ENCODE data around the gene CD300E.
"Not testable (repeated sequence)": the region's sequence is repeated elsewhere in the genome, so short reads cannot be mapped to it uniquely, and the experiment has no call there.

The CD300E gene

DNA sequence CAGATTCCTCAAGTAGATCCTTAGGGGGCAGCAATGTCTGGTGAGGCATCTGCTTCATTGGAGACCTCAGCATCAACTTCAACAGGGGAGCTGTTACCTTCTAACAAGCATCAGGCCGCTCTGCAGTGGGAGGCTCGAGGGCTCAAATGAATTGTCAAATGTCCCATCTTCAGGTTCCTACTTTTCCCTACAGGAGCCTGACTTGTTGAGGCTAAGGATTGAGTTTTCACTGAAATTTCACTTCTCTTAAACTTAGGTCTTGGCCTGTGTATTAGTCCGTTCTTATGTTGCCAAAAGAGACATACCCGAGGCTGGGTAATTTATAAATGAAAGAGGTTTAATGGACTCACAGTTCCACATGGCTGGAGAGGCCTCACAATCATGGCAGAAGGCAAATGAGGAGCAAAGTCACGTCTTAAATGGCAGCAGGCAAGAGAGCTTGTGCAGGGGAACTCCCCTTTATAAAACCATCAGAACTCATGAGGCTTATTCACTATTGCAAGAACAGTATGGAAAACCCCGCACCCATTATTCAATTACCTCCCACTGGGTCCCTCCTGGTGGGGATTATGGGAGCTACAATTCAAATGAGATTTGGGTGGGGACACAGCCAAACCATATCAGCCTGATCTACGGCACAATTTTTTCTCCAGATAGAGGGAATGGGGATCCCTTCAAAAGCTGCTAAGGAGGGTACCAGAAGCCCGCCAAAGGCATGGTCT is 26.3 kb downstream of the CD300E start:
- no peak for DNase-seq

- DNase-seq = no peak
These were observed 28.3 kb downstream of the CD300E start for GRCh38 chr17:74595037-74595750.

DNA sequence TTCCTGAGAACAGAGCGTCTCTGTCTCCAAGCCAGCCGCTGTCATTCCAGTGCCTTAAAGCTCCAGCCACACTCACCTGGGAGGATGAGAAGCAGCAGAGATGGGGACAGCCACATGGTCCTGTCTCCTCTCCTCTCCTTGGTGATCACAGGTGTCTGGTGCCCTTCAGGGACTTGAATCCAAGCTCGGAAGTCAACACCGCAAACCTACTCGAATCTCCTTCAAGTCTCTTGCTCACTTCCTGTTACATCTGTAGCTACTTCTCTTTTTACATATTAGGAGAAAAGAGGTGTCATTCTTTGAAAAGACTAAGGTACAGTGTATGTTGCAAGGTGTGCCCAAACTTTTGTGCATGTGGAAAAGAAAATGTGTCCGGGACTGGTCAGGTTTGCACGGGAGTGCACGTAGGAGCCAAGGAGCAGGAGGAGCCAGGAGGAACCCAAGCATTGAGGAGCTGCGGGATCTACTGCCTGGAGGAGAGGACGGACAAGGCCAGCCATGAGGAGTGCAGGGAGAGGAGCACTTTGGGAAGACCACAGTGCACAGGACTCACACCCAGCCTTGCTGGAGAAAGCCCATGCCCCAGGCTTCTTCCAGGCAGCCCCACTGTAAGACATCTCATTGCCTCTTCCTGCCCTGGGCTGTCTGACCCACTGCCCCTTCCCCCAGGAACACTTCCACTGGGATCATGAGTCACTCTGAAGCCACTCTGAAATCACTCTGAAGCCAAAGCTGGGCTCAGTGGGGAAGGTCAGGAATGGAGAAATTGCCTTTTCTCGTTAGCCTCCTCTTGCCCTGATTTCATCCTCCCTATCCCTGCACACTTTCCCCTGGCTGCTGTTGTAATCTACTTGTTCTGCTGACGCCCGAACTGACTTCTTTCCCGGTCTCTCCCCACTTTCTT is 31.2 kb downstream of the CD300E start, which contains the start of gene CD300LD:
Gene CD300LD, minus strand, starts transcription at position 197 of the 904 bp plus-strand sequence. Its CDS starts 81 bp downstream, at position 116.
- DNase-seq = no peak

DNA sequence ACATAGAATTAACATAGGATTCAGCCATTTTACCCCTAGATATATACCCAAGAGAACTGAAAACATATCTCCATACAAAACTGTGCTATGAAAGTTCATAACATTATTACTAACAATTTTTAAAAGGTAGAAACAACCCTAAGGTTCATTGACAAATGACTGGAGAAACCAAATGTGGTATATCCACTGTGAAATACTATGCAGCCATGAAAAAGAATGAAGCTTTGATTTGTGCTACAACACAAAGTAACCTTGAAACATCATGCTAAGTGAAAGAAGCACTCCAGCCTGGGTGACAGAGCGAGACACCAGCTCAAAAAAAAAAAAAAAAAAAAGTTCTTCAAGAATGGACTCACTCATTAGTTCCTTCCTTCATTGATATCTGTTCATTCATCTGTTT is 32.0 kb downstream of the CD300E start:
- no peak for DNase-seq

GRCh38 chr17:74585711-74586110 is 37.8 kb downstream of the CD300E start:
- DNase-seq = no peak

DNA sequence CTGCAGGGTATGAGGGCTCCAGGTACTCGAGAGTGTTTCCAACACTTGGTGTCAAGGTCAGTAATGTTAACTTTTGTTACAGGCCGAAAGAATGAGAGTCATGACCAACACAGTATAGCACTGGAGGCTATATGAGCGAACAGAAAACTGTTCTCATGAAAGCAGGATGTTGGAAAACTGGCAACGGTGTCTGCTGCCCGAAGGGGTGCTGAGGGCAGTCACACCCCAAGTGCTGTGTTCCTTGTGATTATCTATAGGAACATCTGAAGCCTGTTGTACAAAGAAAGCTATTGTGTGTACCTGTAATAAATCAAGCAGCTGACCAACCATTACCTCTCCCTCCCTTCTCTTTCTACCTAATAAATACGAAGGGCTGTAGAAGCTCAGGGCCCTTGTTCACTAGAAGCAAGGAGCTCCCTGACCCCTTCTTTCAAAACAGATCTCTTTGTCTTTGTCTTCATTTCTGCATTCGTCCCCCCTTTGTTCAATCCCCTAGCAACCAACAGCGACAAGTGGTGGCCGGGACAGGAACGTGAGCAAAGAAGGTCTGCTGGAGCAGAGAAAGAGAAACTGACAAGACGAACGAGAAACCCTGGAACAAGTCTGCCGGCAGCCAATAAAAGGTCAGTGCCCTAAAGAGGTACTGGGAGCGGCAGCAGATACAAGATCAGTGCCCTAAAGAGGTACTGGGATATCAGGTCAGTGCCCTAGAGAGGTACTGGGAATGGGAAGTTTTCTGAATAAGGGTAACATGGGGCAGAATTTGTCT is 39.1 kb downstream of the CD300E start:
- DNase-seq = no peak

GRCh38 chr17:74582633-74583032 is 40.9 kb downstream of the CD300E start:
- no peak for DNase-seq

DNA sequence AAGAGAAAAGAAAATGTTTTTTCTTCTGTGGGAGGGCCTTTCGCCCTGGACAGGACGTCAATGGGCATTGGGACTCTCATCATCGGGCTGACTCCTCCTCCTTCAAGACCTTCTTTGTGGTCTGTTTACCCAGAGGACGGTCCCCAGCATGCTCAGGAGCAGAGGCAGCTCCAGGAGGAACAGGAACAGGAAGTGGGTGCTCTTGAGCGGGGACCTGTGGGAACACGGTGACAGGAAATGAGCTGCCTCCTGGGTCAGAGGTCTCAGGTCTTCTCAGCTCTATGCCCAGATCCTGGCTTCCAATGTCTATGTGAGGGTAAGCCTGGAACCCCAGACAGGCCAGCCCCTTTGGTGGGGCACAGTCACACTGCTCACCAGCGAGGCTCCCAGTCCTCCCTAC is 43.6 kb downstream of the CD300E start:
- no peak for DNase-seq

DNA sequence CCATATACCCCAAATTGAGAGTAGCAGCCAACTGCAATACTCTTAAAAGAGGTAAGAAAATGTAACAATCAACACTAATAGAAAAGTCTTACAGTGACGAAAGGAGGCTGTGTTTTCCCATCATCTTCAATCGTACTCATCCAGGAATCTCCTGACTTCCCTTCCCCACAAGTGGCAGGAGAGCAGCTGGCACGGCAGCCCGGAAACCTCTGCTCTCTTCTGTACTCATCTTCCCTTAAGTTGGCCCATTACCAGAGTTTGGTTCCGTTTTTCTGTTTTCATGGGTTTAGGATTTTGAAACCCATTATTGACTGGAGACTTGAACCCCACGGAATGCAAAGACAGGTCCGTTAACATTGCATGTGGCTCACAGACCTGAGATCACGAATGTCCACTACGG is 44.6 kb downstream of the CD300E start:
- no peak for DNase-seq

DNA sequence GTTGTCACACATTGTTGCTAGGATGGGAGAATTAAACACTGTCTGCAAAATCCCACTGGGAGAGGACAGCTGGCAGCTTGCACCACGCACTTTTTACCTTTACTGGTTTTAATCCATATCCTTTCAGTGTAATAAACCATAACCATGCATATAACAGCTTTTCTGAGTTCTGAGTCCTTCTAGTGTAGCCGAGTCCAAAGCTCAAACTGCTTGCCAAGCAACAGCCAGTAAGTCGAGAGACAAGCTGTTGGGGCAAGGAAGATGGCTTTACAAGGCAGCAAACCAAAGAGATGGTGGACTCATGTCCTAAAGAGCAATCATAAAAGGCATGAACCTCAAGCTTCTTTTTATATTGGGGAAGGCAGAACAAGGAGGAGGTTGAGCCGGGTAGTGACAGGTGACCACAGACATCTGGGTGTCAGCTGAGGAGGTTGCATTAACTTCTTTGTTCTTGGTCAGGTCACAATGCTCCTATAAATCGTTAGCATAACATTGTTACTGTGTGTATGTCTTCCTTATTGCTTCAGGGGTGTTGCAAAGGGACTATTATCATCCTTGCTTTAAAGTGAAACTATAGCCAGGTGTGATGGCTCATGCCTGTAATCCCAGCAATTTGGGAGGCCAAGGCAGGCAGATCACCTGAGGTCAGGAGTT is 48.9 kb downstream of the CD300E start:
- DNase-seq = no peak

- not testable (repeated sequence) for DNase-seq
These were observed 49.9 kb downstream of the CD300E start for GRCh38 chr17:74573635-74574034.

DNA sequence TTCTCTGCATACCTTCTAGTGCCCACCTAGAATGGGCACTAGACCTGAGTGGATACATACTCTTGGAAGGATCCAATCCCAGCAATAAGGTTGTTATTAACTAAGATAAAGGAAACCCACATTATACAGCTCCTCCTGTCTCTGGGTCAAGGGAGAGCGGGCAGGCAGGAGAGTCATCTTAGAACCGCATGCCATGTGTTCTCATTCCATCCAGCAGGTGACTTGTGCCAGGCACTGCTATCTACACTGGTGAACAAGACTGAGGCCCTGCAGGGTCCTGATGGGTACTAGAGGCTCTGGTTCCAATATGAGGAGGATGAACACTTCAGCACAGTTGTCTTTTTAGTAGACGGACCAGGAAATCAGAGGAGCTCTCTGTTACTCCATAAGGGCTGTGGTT is 50.4 kb downstream of the CD300E start:
- DNase-seq = no peak

DNA sequence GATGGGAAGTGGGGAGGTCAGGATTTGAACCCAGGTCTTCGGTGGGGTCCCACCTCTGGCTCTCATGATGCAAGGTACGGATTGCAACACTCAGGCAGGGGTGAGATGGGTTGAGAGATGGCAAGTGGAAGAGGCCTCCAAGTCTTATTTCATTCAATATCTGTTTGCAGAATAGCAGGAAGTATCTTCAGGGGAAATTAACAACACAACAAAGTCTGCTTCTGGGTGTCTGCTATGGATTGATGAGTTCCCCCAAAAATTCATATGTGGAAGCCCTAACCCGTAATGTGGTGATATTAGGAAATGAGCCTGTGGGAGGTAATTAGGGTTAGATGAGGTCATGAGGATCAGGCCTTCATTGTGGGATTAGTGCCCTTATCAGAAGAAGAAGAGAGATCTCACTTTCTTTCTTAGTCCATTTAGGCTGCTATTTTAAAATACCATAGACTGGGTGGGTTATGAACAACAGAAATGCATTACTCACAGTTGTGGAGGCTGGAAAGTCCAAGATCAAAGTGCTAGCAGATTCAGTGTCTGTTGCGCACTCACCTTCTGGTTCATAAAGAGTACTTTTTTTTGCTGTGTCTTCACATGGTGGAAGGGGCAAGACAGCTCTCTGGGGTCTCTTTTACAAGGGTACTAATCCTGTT is 51.8 kb downstream of the CD300E start:
- no peak for DNase-seq

DNA sequence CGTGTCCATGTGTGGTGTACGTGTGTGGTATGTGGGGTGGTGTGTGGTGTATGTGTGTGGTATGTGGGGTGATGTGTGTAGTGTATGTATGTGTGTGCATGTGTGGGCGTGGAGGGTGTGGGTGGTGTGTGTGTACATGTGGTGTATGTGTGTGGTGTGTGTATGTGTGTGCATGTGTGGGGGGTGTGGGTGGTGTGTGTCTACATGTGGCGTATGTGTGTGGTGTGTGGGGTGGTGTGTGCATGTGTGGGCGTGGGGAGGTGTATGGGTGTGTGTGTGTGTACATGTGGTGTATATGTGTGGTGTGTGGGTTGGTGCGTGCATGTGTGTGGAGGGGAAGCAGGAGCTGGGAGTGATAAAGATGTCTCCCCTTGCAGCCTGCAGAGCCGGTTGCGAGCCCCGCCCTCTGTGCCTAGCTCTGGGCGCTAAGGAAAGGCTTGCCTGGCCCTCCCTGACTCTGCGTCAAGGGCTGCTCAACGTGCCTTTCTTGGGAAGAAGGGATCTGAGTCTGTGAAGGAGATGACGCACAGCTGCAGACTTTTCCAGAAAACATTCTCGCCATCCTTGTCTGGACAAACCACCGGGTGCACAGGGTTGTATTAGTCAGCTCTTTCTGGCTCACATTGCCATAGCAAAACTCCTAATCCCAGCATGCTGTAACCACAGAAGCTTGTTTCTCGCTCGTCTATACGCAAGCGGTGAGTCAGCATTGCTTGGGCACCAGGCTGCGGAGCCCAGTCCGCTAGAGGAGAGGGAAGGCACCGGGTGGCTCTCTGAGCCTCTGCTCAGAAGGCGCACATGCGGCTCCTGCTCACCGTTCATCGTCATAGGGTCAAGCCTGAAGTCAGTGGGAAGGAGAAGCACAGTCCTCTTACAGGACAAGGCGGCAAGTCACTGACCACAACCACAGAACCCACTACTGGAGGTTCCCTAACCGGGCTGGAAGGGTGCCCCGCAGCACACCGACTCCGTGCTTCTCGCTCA is 54.2 kb downstream of the CD300E start:
- no peak for DNase-seq

DNA sequence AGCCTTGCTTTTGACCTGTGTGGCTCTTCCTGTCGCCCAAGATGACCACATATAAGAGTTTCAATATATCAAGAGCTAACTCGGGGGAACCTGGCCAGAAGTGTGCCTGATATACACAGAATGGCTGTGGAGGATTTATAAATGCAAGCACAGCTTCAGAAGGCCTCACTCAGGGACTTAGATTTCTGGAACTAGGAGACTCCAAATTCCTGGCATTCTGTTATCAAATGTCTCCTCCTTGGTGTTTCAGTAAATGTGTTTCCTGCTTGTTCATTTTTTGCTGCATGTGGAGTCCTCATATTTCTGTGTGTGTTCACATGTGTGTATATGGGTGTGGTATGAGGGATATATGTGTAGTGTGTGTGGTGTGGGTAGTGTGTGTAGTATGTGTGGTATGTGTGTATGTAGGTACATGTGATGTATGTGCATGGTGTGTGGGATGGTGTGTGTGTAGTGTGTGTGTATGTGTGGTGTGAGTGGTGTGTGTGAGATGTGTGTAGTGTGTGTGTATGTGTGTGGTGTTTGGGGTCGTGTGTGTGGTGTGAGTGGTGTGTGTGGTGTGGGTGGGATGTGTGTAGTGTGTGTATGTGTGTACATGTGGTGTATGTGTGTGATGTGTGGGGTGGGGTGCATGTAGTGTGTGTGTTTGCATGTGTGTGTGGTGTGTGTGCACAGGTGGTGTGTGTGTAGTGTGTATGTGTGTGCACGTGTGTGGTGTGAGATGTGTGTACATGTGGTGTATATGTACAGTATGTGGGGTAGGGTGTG is 55.2 kb downstream of the CD300E start:
- no peak for DNase-seq

DNA sequence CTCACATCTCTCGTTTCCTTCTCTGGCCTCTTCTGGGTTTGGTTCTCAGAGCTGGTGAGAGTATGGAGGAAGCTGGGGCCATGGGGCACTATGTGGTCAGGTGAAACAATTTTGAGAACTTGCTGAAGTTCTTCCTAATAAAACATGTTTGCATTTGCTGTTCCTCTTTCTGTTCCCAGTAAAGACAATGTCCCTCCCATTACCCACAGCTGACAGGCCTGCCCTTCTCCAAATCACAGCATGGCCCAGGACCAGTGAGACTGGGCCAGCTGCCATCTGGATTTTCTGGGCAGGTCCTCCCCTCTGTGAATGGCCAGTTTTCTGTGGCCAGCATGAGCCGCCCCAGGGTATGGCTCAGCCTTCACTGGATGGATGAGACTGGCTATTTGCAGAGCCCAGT is 56.1 kb downstream of the CD300E start, which contains the start of gene CD300H:
Gene CD300H, minus strand, starts transcription at position 113 of the 400 bp plus-strand sequence.
- DNase-seq = no peak

- no peak for DNase-seq
These were observed 57.3 kb downstream of the CD300E start for GRCh38 chr17:74566132-74566753.

- no peak for DNase-seq
These were observed 58.4 kb downstream of the CD300E start for GRCh38 chr17:74565126-74565525.

DNA sequence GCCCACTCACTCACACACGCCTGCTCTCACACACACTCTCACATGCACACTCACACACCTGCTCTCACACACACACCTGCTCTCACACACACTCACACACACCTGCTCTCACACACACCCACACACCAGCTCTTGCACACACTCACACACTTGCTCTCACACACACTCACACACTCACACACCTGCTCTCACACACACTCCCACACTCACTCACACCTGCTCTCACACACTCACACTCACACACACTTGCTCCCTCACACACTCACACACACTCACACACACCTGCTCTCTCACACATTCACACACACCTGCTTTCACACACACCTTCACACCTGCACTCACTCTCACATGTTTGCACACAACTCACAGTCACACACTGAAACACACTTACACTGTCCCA is 60.2 kb downstream of the CD300E start:
- no peak for DNase-seq
